Mesenchymal stem cell (in vitro differentiated cells and primary cell): Measurements from ENCODE around the gene NUAK1.

Experiments
- DNase-seq: peaks from one replicate; pipeline ENCODE4 v3.0.0-alpha.2; 2013
- H2AFZ ChIP-seq: one replicate; pipeline ENCODE4 v1.6.1; 2013; ENCODE audit warnings: low read depth, mild to moderate bottlenecking, control low read depth, inconsistent platforms, low read length, moderate library complexity
- H2AK5ac ChIP-seq: 2 replicates; pipeline ENCODE4 v1.6.1; 2013; ENCODE audit warnings: low read length, moderate library complexity, mild to moderate bottlenecking, inconsistent platforms; ENCODE audit not compliant: severe bottlenecking
- H2BK120ac ChIP-seq: one replicate; pipeline ENCODE4 v1.6.1; 2013; ENCODE audit warnings: low read depth, mild to moderate bottlenecking, inconsistent platforms, low read length, moderate library complexity
- H2BK12ac ChIP-seq, 2 experiments: one replicate each; pipeline ENCODE4 v1.6.1; 2013; ENCODE audit warnings: inconsistent platforms in 2 of 2, low read length in 2 of 2, mild to moderate bottlenecking in 2 of 2, moderate library complexity in 2 of 2, control low read depth in 1 of 2
- H2BK15ac ChIP-seq: one replicate; pipeline ENCODE4 v1.6.1; 2013; ENCODE audit warnings: mild to moderate bottlenecking, low read depth, inconsistent platforms; ENCODE audit not compliant: poor library complexity, severe bottlenecking
- H2BK5ac ChIP-seq: 2 replicates; pipeline ENCODE4 v1.6.1; 2013; ENCODE audit warnings: low read depth, mild to moderate bottlenecking, low read length, control low read depth, inconsistent platforms; ENCODE audit not compliant: poor library complexity, severe bottlenecking
- H3K14ac ChIP-seq, 2 experiments: one replicate each; pipeline ENCODE4 v1.6.1; 2013; ENCODE audit warnings: inconsistent platforms in 2 of 2, low read length in 2 of 2, control low read depth in 1 of 2, mild to moderate bottlenecking in 1 of 2, moderate library complexity in 1 of 2
- H3K18ac ChIP-seq, 2 experiments: one replicate each; pipeline ENCODE4 v1.6.1; 2013; ENCODE audit warnings: inconsistent platforms in 2 of 2, low read length in 2 of 2, control low read depth in 1 of 2, low read depth in 1 of 2, mild to moderate bottlenecking in 1 of 2
- H3K23ac ChIP-seq, 2 experiments: one replicate each; pipeline ENCODE4 v1.6.1; 2013; ENCODE audit warnings: inconsistent platforms in 2 of 2, low read length in 2 of 2, mild to moderate bottlenecking in 2 of 2, moderate library complexity in 2 of 2, control low read depth in 1 of 2
- H3K27ac ChIP-seq: 2 replicates; pipeline ENCODE4 v1.5.1; 2013; ENCODE audit warnings: mild to moderate bottlenecking, moderate library complexity, low read length, control low read depth, inconsistent platforms; ENCODE audit not compliant: poor library complexity, severe bottlenecking
- H3K27me3 ChIP-seq, 2 experiments: 2 replicates each; pipeline versions ENCODE4 v1.6.1 to v1.7.0; 2013; ENCODE audit warnings: low read length in 2 of 2, mild to moderate bottlenecking in 2 of 2, moderate library complexity in 2 of 2, control low read depth in 1 of 2, inconsistent platforms in 1 of 2; ENCODE audit not compliant: control insufficient read depth in 1 of 2, insufficient read depth in 1 of 2
- H3K36me3 ChIP-seq, 2 experiments: 2 replicates each; pipeline versions ENCODE4 v1.6.1 to v1.7.0; 2013; ENCODE audit warnings: low read length in 2 of 2, control low read depth in 1 of 2, inconsistent platforms in 1 of 2, low read depth in 1 of 2, mild to moderate bottlenecking in 1 of 2; ENCODE audit not compliant: insufficient read depth in 2 of 2, control insufficient read depth in 1 of 2
- H3K4ac ChIP-seq, 2 experiments: one replicate each; pipeline ENCODE4 v1.6.1; 2013; ENCODE audit warnings: inconsistent platforms in 2 of 2, low read length in 2 of 2, mild to moderate bottlenecking in 2 of 2, moderate library complexity in 2 of 2, control low read depth in 1 of 2, low read depth in 1 of 2
- H3K4me1 ChIP-seq: 2 replicates; pipeline ENCODE4 v1.6.1; 2013; ENCODE audit warnings: low read depth, low read length, control low read depth; ENCODE audit not compliant: control insufficient read depth, insufficient read depth
- H3K4me2 ChIP-seq: 2 replicates; pipeline ENCODE4 v1.6.1; 2013; ENCODE audit warnings: low read length, mild to moderate bottlenecking, inconsistent platforms; ENCODE audit not compliant: poor library complexity, severe bottlenecking
- H3K4me3 ChIP-seq, 2 experiments: 2 replicates each; pipeline versions ENCODE4 v1.5.1 to v1.7.0; 2013; ENCODE audit warnings: low read length in 2 of 2, mild to moderate bottlenecking in 2 of 2, control low read depth in 1 of 2, low read depth in 1 of 2; ENCODE audit not compliant: insufficient read depth in 1 of 2
- H3K79me1 ChIP-seq: replicated peaks from 2 replicates; pipeline ENCODE4 v1.6.1; 2013; ENCODE audit warnings: mild to moderate bottlenecking, control low read depth, low read length, inconsistent platforms; ENCODE audit not compliant: poor library complexity, severe bottlenecking
- H3K9ac ChIP-seq: 2 replicates; pipeline ENCODE4 v1.7.0; 2013; ENCODE audit warnings: mild to moderate bottlenecking, low read length, moderate library complexity
- H3K9me3 ChIP-seq: 2 replicates; pipeline ENCODE4 v1.7.0; 2013; ENCODE audit warnings: mild to moderate bottlenecking, low read length; ENCODE audit not compliant: control insufficient read depth
- H4K8ac ChIP-seq: one replicate; pipeline ENCODE4 v1.6.1; 2013; ENCODE audit warnings: inconsistent platforms, mild to moderate bottlenecking, low read length, moderate library complexity
- H4K91ac ChIP-seq: one replicate; pipeline ENCODE4 v1.6.1; 2013; ENCODE audit warnings: mild to moderate bottlenecking, low read length, inconsistent platforms
- WGBS: methylation state at CpG from one replicate; pipeline ENCODE4 v1.1.7; 2013; ENCODE audit warnings: mixed read lengths; 5-methylcytosine and 5-hydroxymethylcytosine counted together

NUAK1 gene

DNA sequence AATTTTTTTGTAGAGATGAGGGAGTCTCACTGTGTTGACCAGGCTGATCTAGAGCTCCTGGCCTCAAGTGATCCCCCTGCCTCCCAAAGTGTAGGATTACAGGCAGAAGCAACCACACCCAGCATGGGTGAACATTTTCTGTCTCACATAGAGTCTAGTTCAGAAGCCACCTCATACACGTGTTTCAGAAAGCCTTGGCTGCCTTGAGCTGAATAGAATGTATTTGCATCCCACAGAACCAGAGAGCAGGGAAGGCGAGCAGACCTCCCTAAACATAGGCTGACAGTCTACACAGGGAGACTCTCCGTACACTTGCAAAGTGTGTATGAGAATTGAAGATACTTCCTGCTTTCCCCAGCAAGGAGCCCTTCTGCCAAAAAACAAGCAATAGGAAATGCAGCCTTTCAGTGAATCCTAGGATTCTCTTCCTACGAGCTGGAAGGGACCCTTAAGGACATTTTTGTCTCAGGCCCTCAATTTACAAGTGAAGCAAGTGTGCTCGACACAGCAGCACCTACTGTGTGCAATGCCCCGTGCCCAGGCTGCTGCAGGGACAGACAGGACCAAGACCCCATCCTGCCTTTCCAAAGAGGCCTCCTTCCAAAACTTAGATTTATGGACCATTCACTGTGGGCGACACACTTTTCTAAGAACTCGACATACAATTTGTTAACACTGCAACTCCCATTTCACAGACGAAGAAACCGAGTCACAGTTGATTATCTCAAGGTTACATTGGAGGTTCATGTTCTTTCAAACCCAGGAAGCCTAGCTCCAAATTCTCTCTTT is 11.2 kb downstream of the NUAK1 start:
- Histone ChIP-seq H3K9me3 (no peaks in the 10 kb centered on the region), H4K8ac (peak overlapping the region; percentile 66), H2AK5ac (peak overlapping the region; percentile 65), H3K79me1 (peaks cover 22% of the 10 kb centered on the region), H4K91ac (peak overlapping the region; percentile 40), H3K4me2 (no peak overlapping the region), H3K23ac (no peak overlapping the region), H3K27ac (peak overlapping the region; percentile 21), H2BK12ac (peak overlapping the region in 1 of 2 experiments; percentile 59), H2AFZ (no peak overlapping the region), H3K4me1 (peaks cover 35% of the 10 kb centered on the region), H2BK120ac (no peak overlapping the region), H2BK5ac (no peak overlapping the region), H3K4ac (peak overlapping the region in 1 of 2 experiments; percentile 40), H2BK15ac (peak overlapping the region; percentile 34), H3K36me3 (peaks cover 0 to 5% of the 10 kb centered on the region in 2 experiments), H3K27me3 (no peaks in the 10 kb centered on the region), H3K4me3 (no peak overlapping the region), H3K14ac (no peak overlapping the region), H3K18ac (peak overlapping the region; percentile 1 to 29), H3K9ac (no peak overlapping the region)
- DNase-seq, result peak; percentile 50
- WGBS, result 82% methylated on average over 10 of the region's 10 CpGs

- WGBS, result 97% methylated on average over 2 of the region's 2 CpGs
- H2BK15ac ChIP-seq, result no peak overlapping the region
- peaks cover 27% of the 10 kb centered on the region for H3K79me1 ChIP-seq
- H2BK12ac ChIP-seq, result peak overlapping the region; percentile 18 to 80
- H3K4me3 ChIP-seq, result no peak overlapping the region
- H3K18ac ChIP-seq, result peak overlapping the region; percentile 1 to 40
- DNase-seq, result peak; percentile 93
- H3K27me3 ChIP-seq, result no peaks in the 10 kb centered on the region
- H2AK5ac ChIP-seq, result peak overlapping the region; percentile 96
- peaks cover 31% of the 10 kb centered on the region for H3K4me1 ChIP-seq
- no peak overlapping the region for H3K14ac ChIP-seq
- H4K8ac ChIP-seq, result peak overlapping the region; percentile 12
- peak overlapping the region; percentile 68 for H3K27ac ChIP-seq
- no peak overlapping the region for H3K4ac ChIP-seq
- no peak overlapping the region for H2AFZ ChIP-seq
- H3K9ac ChIP-seq, result no peak overlapping the region
- peaks cover 0 to 5% of the 10 kb centered on the region in 2 experiments for H3K36me3 ChIP-seq
- H2BK5ac ChIP-seq, result no peak overlapping the region
- H4K91ac ChIP-seq, result peak overlapping the region; percentile 40
- H3K9me3 ChIP-seq, result no peaks in the 10 kb centered on the region
- no peak overlapping the region for H3K4me2 ChIP-seq
- no peak overlapping the region for H3K23ac ChIP-seq
- H2BK120ac ChIP-seq, result no peak overlapping the region
Observed at GRCh38 chr12:106126441-106127337, 12.1 kb downstream of the NUAK1 start.

DNA sequence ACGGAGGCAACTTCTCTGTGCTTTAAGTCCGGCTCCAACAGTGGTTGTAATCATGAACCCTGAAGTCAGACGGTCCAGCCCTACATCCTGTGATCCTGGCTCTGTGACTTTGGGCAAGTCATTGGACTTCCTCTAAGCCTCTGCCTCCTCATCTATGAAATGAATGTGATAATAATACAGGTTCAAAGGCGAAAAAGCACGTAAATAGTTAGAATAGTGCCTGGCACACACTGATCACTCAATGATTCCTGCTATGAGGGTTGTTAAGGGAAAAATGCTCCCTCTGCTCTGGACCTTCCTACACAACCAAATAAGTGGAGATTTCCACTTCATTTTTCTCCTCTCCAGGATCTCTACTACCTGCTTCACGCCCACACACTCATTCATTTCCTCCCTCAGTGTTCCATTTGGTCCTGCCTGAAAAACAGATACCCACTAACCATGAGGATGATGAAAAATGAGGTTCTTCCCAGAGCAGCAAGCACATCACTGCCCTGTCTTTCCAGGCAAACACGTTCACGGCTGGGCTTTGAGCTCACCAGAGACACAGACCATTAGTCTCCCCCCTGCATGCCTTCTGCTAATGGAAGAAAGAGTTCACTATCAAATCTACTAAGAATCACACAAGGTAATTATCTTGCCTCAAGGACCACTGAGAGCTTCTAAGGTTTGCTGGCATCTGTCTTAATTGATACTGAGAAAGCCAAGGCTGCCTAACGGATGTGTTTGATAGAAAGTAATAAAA is 13.2 kb downstream of the NUAK1 start:
- H2BK12ac ChIP-seq, result no peak overlapping the region
- no peak overlapping the region for H3K23ac ChIP-seq
- H3K36me3 ChIP-seq, result peaks cover 0 to 8% of the 10 kb centered on the region in 2 experiments
- H3K79me1 ChIP-seq, result peaks cover 35% of the 10 kb centered on the region
- DNase-seq, result no peak
- H3K9ac ChIP-seq, result no peak overlapping the region
- peaks cover 32% of the 10 kb centered on the region for H3K4me1 ChIP-seq
- no peak overlapping the region for H3K27ac ChIP-seq
- H2BK15ac ChIP-seq, result no peak overlapping the region
- H2AFZ ChIP-seq, result no peak overlapping the region
- no peak overlapping the region for H3K18ac ChIP-seq
- no peak overlapping the region for H4K91ac ChIP-seq
- H3K4me2 ChIP-seq, result no peak overlapping the region
- 81% methylated on average over 6 of the region's 9 CpGs for WGBS
- peak overlapping the region; percentile 33 for H2AK5ac ChIP-seq
- no peaks in the 10 kb centered on the region for H3K9me3 ChIP-seq
- no peak overlapping the region for H3K4me3 ChIP-seq
- peak overlapping the region in 1 of 2 experiments; percentile 47 for H3K4ac ChIP-seq
- no peak overlapping the region for H2BK120ac ChIP-seq
- no peaks in the 10 kb centered on the region for H3K27me3 ChIP-seq
- no peak overlapping the region for H3K14ac ChIP-seq
- no peak overlapping the region for H4K8ac ChIP-seq
- no peak overlapping the region for H2BK5ac ChIP-seq
